GM10266 (cell line): ENCODE measurements around the gene SUGCT.

ENCODE experiments used
- DNase-seq: peaks from one replicate; pipeline ENCODE4 v3.0.0; 2012; ENCODE audit errors: extremely low spot score
- CTCF ChIP-seq: IDR thresholded peaks from 2 replicates; pipeline ENCODE4 v1.5.1; 2012; ENCODE audit warnings: mild to moderate bottlenecking, low read depth; ENCODE audit not compliant: control insufficient read depth, insufficient read depth; ENCODE audit errors: missing control alignments

SUGCT gene

GRCh38 chr7:40310258-40310657, 175.5 kb downstream of the SUGCT start:
- no peak for TF ChIP-seq CTCF
- no peak for DNase-seq

GRCh38 chr7:40311307-40311706, 176.5 kb downstream of the SUGCT start:
- no peak for TF ChIP-seq CTCF
- DNase-seq = peak; percentile 22

- DNase-seq = no peak
- TF ChIP-seq CTCF = no peak
These were observed 180.5 kb downstream of the SUGCT start for GRCh38 chr7:40315277-40315676.

GRCh38 chr7:40316176-40316575, 181.4 kb downstream of the SUGCT start:
- no peak for TF ChIP-seq CTCF
- DNase-seq = no peak

- no peak for DNase-seq
- no peak for TF ChIP-seq CTCF
These were observed 190.1 kb downstream of the SUGCT start for GRCh38 chr7:40324914-40325313.

- DNase-seq = no peak
- no peak for TF ChIP-seq CTCF
These were observed 192.3 kb downstream of the SUGCT start for GRCh38 chr7:40327113-40327512.

GRCh38 chr7:40327873-40328272, 193.1 kb downstream of the SUGCT start:
- TF ChIP-seq CTCF = no peak
- no peak for DNase-seq
